ENCODE measurements around the gene POLG2.

- TF ChIP-seq CTCF (IDR thresholded peaks at IDR 0.05; ENCODE audit: control extremely low read depth in 1 of 3, insufficient read depth in 1 of 3, low read depth in 1 of 3, low read length in 3 of 3), result no peak
- TF ChIP-seq EZH2 (IDR thresholded peaks at IDR 0.05; ENCODE audit: low read depth, low read length, severe bottlenecking), result no peak
- no peak for TF ChIP-seq KDM1A (IDR thresholded peaks at IDR 0.05; ENCODE audit: borderline replicate concordance, low read length)
- no peak for TF ChIP-seq GABPA (IDR thresholded peaks at IDR 0.05; ENCODE audit: borderline replicate concordance, insufficient read depth, low read length)
- TF ChIP-seq TEAD4 (IDR thresholded peaks at IDR 0.05; ENCODE audit: low read depth, low read length), result no peak
- TF ChIP-seq HDAC2 (IDR thresholded peaks at IDR 0.05; ENCODE audit: borderline replicate concordance in 1 of 2, low read depth in 2 of 2, low read length in 2 of 2), result no peak
- 0 out of 2 replicates have a peak, but pooled peaks have one; percentile 10 for TF ChIP-seq POLR2AphosphoS5 (IDR thresholded peaks at IDR 0.05; ENCODE audit: low read depth, low read length)
- no peak for TF ChIP-seq POLR2A (IDR thresholded peaks at IDR 0.05; ENCODE audit: control extremely low read depth in 1 of 2, low read depth in 2 of 2, low read length in 2 of 2)
- no peak for TF ChIP-seq SP4 (IDR thresholded peaks at IDR 0.05; ENCODE audit: low read length)
- no peak for TF ChIP-seq CEBPB (IDR thresholded peaks at IDR 0.05; ENCODE audit: low read depth, low read length)
- TF ChIP-seq CHD2 (IDR thresholded peaks at IDR 0.05; ENCODE audit: low read length), result no peak
- no peak for TF ChIP-seq NRF1 (IDR thresholded peaks at IDR 0.05; ENCODE audit: low read depth, low read length)
- no peak for TF ChIP-seq BRCA1 (IDR thresholded peaks at IDR 0.05; ENCODE audit: low read depth, low read length)
These were observed 3.6 kb upstream of the POLG2 start for GRCh38 chr17:64500487-64500859.
